Inferior parietal cortex (tissue), 1 donor: ENCODE measurements around the gene PCDH9.
A peak's percentile ranks its signal among the peaks of the same experiment; 100 is the strongest.

Experiments used
- DNase-seq: peaks from one replicate; pipeline ENCODE4 v3.0.0-alpha.2; 2016; ENCODE audit errors: extremely low spot score

Gene PCDH9

DNA sequence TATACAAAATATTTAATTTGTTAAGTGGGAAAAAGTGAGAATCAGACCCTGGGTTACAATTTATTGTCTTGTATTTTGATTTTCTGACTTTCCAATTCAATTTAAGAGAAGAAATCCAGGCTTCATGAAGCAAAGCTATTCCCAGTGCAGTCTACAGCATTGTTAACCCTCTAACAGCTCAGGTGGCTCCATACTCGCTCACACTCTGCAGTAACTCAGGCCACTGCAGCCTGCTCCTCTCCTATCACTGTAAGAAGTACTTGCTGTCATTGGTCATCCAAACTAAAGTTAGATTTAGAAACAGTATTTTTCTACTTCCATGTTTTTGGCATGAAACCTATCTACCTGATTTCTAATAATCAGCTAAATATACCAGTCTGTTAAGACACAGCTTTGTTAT, 830.3 kb downstream of the PCDH9 start:
- DNase-seq, result no peak

DNA sequence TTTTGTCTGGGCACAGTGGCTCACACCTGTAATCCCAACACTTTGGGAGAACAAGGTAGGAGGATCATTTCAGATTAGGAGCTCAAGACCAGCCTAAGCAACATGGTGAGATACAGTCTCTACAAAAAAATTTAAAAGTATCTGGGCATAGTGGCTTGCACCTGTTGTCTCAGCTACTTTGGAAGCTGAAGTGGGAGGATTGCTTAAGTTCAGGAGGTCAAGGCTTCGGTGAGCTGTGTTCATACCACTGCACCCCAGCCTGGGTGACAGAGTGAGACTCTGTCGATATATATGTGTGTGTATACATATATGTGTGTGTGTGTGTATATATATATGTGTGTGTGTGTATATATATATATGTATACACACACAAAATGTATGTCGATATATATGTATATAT, 833.0 kb downstream of the PCDH9 start:
- no peak for DNase-seq

- DNase-seq, result no peak
These were observed 838.8 kb downstream of the PCDH9 start for GRCh38 chr13:66391322-66391721.

DNA sequence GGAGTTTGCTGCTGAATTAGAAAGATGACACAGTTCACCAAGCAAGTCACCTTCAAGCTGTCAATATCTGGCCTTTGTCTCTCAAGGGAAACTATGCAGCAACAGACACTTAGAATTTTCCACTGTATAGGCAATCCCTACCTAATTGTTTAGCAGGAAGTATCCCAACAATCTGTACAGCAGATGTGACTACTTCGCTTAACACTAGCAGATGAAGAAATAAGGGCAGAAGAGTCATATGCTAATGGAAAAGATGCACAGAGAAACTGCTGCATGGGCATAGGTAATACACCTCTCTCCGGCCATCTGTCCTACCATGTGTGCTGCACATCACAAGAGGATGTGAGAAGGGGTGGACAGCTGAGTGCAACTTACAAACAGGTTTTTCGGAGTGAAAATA, 851.2 kb downstream of the PCDH9 start:
- DNase-seq, result no peak

DNA sequence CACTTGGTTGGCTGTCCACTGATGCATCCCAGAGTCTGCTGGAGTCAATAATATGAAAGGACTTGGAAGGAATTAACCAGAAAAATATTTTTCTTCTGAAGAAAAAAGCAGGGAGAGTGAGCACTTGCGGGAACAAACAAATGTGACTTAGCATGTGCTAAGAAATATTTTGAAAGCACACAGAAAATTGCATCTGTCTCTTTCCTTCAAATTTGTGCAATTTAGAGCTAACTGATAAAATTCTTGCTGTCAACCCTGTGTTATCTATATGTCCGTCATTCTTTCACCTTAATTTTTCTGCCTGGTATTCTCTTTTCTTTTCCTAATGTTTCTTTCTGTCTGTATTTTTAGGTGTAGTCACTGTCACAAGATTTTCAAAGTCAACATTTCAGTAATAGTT, 852.6 kb downstream of the PCDH9 start:
- DNase-seq, result no peak

- no peak for DNase-seq
These were observed 854.4 kb downstream of the PCDH9 start for GRCh38 chr13:66375756-66376155.

- no peak for DNase-seq
These were observed 860.5 kb downstream of the PCDH9 start for GRCh38 chr13:66369666-66370065.

DNA sequence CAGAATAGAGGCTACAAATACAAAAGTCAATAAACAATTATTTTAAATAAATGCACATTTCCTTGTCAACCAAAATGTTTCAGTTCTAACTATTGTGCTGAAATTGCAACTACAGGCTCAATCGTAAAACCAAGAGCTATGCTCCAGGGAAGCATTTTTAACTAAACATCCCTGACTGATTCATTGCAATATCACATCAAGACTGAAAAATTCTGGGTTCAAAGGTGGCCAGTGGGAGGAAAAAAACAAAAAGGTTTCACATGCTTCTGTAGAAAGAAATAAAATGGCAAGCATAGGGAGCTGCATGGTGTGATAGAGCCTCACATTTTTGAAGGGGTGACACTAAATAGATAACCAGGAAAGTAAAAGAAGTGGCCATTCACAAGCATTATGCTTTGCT, 862.8 kb downstream of the PCDH9 start:
- no peak for DNase-seq

DNA sequence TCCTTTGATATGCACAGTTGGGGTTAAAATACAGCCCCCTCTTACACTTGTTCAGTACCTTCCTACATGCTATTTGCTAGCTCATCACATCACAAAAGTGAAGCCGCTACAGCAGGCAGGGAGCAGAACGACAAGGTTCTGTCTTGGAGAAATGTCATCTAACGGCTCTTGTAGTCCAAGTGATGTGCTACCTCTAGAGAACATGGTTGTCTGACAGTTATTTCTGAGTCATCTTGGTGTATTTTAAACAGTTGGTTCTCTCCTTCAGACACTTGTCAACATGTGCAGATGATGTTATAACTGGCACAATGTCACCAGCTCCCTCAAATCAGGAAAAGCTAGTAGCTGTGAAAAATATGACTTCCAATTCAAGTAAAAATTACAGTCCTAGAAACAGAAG, 865.0 kb downstream of the PCDH9 start:
- peak; percentile 63 for DNase-seq

DNA sequence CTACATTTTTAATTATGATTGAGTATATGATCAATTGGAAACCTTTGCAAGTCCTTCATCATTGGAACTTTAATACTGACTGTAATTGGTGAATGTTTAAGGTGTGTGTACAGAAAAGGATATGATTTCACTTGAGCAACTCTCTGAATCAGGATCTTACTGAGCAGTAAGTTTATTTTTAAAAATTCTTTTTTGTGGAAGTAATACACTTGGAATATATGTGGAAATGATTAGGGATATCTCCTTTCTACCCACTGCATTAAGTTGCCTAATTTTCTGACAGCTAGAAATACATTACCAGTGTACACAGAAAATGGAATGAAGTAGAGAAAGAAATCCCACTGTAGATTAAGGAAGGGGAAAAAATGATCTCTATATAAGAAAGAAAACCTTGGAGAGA, 865.8 kb downstream of the PCDH9 start:
- no peak for DNase-seq

- no peak for DNase-seq
These were observed 867.7 kb downstream of the PCDH9 start for GRCh38 chr13:66362485-66362884.

GRCh38 chr13:66359910-66360552, 870.1 kb downstream of the PCDH9 start:
- peak; percentile 39 for DNase-seq

- DNase-seq, result peak; percentile 42
These were observed 870.7 kb downstream of the PCDH9 start for GRCh38 chr13:66359393-66359792.

DNA sequence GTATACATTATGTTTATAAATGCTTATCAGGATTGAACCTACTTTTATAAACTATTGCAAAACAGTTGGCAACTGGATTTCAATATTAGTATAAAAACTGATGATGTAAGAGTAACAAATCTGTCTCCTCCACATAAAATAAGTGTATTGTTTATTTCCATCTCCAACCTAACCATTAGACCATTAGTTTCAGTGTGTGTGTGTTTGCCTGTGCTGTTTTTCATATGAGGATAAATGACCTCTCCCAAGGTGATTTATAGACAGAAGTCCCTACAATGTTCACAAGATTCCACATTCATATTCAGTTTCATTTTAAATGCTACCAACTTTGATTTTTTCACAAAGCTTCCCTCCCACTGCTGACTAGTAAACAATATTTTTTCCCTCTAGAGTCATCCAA, 871.6 kb downstream of the PCDH9 start:
- DNase-seq, result no peak

DNA sequence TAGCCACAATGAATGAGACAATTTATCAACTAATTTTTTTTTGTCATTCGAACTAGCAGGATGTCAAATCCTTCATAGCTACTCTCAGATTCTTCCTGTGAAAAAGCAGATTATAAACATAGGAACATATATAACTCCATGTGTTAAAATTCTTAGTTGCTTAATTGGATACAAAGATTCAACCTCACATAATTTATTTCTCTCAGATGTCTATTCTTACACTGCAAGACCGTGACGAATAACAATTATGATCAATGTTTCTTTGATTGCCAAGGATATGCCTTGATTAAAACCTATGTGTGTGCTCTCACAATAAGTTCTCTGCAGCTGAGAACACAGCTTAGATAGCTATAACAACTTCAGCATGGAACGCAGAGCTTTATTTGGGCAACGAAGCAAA, 872.7 kb downstream of the PCDH9 start:
- DNase-seq, result no peak

DNA sequence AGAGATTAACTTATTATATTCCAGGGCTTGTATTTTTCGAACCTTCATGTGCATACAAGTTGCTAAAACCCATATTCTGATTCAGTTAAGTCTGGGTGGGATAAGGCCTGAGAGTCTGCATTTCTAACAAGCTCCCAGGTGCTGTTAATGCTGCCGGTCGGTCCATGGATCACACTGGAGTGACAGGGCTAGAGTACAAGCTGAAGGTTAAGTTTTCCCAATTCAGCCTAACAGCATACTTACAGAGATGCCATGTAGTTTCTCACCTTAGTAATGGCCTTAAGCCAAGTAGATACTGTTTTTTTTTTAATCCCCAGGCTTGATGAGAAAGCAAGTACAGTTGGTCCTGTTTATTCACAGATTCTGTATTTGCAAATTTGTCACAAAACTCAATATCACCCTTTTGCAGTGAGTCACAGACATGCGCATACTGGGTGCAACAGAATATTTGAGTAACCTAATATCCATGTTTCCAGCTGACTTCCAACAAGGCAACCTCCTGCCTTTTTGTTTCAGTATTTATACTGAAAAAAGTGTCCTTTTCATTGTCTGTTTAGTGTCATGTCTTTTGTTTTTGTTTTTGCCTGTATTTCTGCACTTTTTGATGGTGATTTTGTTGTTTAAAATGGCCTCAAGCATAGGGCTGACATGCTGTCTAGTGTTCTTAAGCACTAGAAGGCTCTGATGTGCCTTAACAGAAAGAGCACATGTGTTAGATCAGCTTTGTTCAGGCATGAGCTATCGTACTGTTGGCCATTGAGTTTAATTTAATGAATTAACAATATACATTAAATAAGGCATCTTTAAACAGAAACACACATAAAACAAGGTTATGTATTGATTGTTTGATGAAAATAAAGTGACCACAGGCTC, 875.0 kb downstream of the PCDH9 start:
- no peak for DNase-seq

DNA sequence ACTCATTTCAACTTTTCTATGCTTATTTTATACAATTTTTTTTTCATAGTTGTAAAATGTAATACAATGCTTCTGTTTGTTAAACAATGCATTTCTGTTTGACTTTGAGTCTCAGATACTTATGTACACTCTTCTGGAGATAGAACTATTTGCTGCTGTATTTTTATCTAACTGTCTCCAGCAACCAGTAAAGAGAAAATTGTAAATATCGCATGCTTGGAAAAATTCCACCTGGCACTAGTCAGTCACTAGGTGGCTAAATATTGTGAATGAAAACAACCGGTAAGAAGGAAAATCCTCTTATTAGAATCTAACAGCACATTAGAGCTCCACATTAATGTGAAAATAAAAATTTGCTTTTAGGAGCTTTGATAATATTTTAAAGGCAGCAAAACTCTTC, 876.5 kb downstream of the PCDH9 start:
- no peak for DNase-seq

- no peak for DNase-seq
These were observed 880.2 kb downstream of the PCDH9 start for GRCh38 chr13:66349966-66350365.

- DNase-seq, result peak; percentile 58
These were observed 881.1 kb downstream of the PCDH9 start for GRCh38 chr13:66348745-66349690.

GRCh38 chr13:66347486-66348117, 882.5 kb downstream of the PCDH9 start:
- DNase-seq, result no peak

GRCh38 chr13:66345971-66346370, 884.2 kb downstream of the PCDH9 start:
- no peak for DNase-seq

DNA sequence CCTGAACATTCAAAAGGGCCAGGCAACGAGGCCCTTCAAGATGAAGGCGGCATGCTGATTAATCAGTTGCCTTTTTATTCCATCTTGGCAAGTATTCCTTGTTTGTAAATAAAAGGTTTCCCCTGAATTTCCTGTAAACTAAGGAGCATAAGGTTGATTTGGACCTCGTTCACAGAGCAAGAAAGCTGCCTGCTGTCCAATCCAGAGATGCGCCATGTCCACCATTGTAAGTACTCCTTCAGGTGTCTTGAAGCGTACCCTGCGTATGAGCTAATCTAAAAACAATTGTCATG, 884.7 kb downstream of the PCDH9 start:
- no peak for DNase-seq
